IMR-90 (cell line): ENCODE results near the gene HNRNPD. TPM values are rescaled to one million over a fixed set of nuclear protein-coding genes. Genes with fewer than 3 reads are reported as not detected.
"Not testable (repeated sequence)": the region's sequence is repeated elsewhere in the genome, so short reads cannot be mapped to it uniquely, and the experiment has no call there.

Source experiments
- ATAC-seq: fragments of 200-7000 bp; cut with Tn5 transposase; 2 replicates; pipeline ENCODE4 v1.9.1; 2020; ENCODE audit warnings: low read depth, mild to moderate bottlenecking, moderate library complexity
- BruUV-seq: library from RNA; stranded (reverse); fragments of 400-500 nt; replicated peaks from 2 replicates; lab custom pipeline; 2021; lab: Mats Ljungman, UMichigan
- CTCF ChIA-PET: fragments of 300-600 bp; formaldehyde crosslinking; extraction: SDS; loops from one replicate; lab custom pipeline; 2021; ENCODE audit warnings: antibody characterized with exemption; lab: Yijun Ruan, JAX
- POLR2A ChIA-PET: fragments of 300-600 bp; sonication (Branson Sonifier 250); formaldehyde crosslinking; loops from one replicate; lab custom pipeline; 2022; ENCODE audit warnings: antibody characterized with exemption; ENCODE audit not compliant: unreplicated experiment; lab: Charles Lee
- DNase-seq: peaks from one replicate; pipeline ENCODE4 v3.0.0; 2013
- H2AFZ ChIP-seq: replicated peaks from 2 replicates; pipeline ENCODE3; 2013; ENCODE audit warnings: low read length, mild to moderate bottlenecking; ENCODE audit not compliant: poor library complexity
- H2AK5ac ChIP-seq: 2 replicates; pipeline ENCODE4 v1.6.1; 2013; ENCODE audit warnings: low read depth, low read length, inconsistent platforms
- H2AK9ac ChIP-seq: replicated peaks from 2 replicates; pipeline ENCODE3; 2013; ENCODE audit warnings: mild to moderate bottlenecking, low read depth, low read length, moderate library complexity; ENCODE audit not compliant: poor library complexity
- H2BK120ac ChIP-seq: 2 replicates; pipeline ENCODE4 v1.6.1; 2013; ENCODE audit warnings: low read depth, low read length, inconsistent platforms
- H2BK15ac ChIP-seq: 3 replicates; pipeline ENCODE4 v1.6.1; 2013; ENCODE audit warnings: low read depth, low read length, inconsistent platforms
- H2BK20ac ChIP-seq: 2 replicates; pipeline ENCODE4 v1.6.1; 2013; ENCODE audit warnings: low read depth, mild to moderate bottlenecking, inconsistent platforms, low read length, moderate library complexity
- H2BK5ac ChIP-seq: 2 replicates; pipeline ENCODE4 v1.6.1; 2013; ENCODE audit warnings: mild to moderate bottlenecking, low read depth, low read length, inconsistent platforms; ENCODE audit not compliant: poor library complexity, severe bottlenecking
- H3K14ac ChIP-seq: replicated peaks from 2 replicates; pipeline ENCODE4 v1.6.1; 2013; ENCODE audit warnings: low read depth, low read length, inconsistent platforms
- H3K18ac ChIP-seq: 2 replicates; pipeline ENCODE4 v1.6.1; 2013; ENCODE audit warnings: low read depth, low read length, control low read depth
- H3K23ac ChIP-seq: 2 replicates; pipeline ENCODE4 v1.6.1; 2013; ENCODE audit warnings: low read depth, low read length, inconsistent platforms
- H3K27ac ChIP-seq: 2 replicates; pipeline ENCODE4 v1.5.1; 2013; ENCODE audit warnings: mild to moderate bottlenecking, control low read depth, low read length; ENCODE audit not compliant: insufficient read depth
- H3K27me3 ChIP-seq: 2 replicates; pipeline ENCODE4 v1.6.1; 2013; ENCODE audit warnings: low read length; ENCODE audit not compliant: control insufficient read depth, insufficient read depth
- H3K36me3 ChIP-seq: 2 replicates; pipeline ENCODE4 v1.6.1; 2013; ENCODE audit warnings: low read length, mixed read lengths; ENCODE audit not compliant: control insufficient read depth, insufficient read depth
- H3K4ac ChIP-seq: 2 replicates; pipeline ENCODE4 v1.6.1; 2013; ENCODE audit warnings: low read depth, low read length, inconsistent platforms
- H3K4me1 ChIP-seq: 2 replicates; pipeline ENCODE4 v1.6.1; 2013; ENCODE audit warnings: low read length, mixed read lengths; ENCODE audit not compliant: control insufficient read depth, insufficient read depth
- H3K4me2 ChIP-seq: 2 replicates; pipeline ENCODE4 v1.6.1; 2013; ENCODE audit warnings: low read depth, mild to moderate bottlenecking, control low read depth, low read length, moderate library complexity
- H3K4me3 ChIP-seq: 2 replicates; pipeline ENCODE4 v1.5.1; 2013; ENCODE audit warnings: low read depth, mild to moderate bottlenecking, control low read depth, low read length, moderate library complexity; ENCODE audit not compliant: insufficient read depth
- H3K56ac ChIP-seq: 2 replicates; pipeline ENCODE4 v1.6.1; 2013; ENCODE audit warnings: low read length, inconsistent platforms; ENCODE audit not compliant: insufficient read depth; ENCODE audit errors: extremely low read depth
- H3K79me1 ChIP-seq, 2 experiments: 2 replicates each; pipeline ENCODE4 v1.6.1; 2013; ENCODE audit warnings: low read length in 2 of 2, inconsistent platforms in 1 of 2, low read depth in 1 of 2
- H3K9ac ChIP-seq: 2 replicates; pipeline ENCODE4 v1.6.1; 2013; ENCODE audit warnings: low read depth, low read length, control low read depth
- H3K9me1 ChIP-seq: 2 replicates; pipeline ENCODE4 v1.6.1; 2013; ENCODE audit warnings: low read length, inconsistent platforms; ENCODE audit not compliant: insufficient read depth
- H3K9me3 ChIP-seq: 2 replicates; pipeline ENCODE4 v1.6.1; 2013; ENCODE audit warnings: low read length; ENCODE audit not compliant: control insufficient read depth, insufficient read depth
- H4K20me1 ChIP-seq: 2 replicates; pipeline ENCODE4 v1.6.1; 2013; ENCODE audit warnings: low read length, inconsistent platforms; ENCODE audit not compliant: insufficient read depth
- H4K5ac ChIP-seq: 2 replicates; pipeline ENCODE4 v1.6.1; 2013; ENCODE audit warnings: mild to moderate bottlenecking, low read depth, low read length, control low read depth
- H4K8ac ChIP-seq, 2 experiments: 2 replicates each; pipeline ENCODE4 v1.6.1; 2013; ENCODE audit warnings: low read depth in 2 of 2, low read length in 2 of 2, control low read depth in 1 of 2, inconsistent platforms in 1 of 2
- H4K91ac ChIP-seq: 2 replicates; pipeline ENCODE4 v1.6.1; 2013; ENCODE audit warnings: low read depth, low read length, inconsistent platforms; ENCODE audit not compliant: insufficient read depth
- CEBPB ChIP-seq: IDR thresholded peaks from 2 replicates; pipeline ENCODE4 v1.6.1; 2012; ENCODE audit warnings: low read depth, low read length, improper control_type of control experiment
- CTCF ChIP-seq: conservative IDR thresholded peaks from 2 replicates; pipeline ENCODE4 v1.5.1; 2012; ENCODE audit warnings: mild to moderate bottlenecking, low read depth, low read length, improper control_type of control experiment
- FOS ChIP-seq: fragments of 150-350 bp; IDR thresholded peaks from 2 replicates; pipeline ENCODE4 v1.6.1; 2016; ENCODE audit warnings: low read depth, low read length
- MAZ ChIP-seq: IDR thresholded peaks from 2 replicates; pipeline ENCODE4 v1.6.1; 2012; ENCODE audit warnings: low read depth, mild to moderate bottlenecking, low read length, improper control_type of control experiment, moderate library complexity, borderline replicate concordance
- MXI1 ChIP-seq: IDR thresholded peaks from 2 replicates; pipeline ENCODE4 v1.6.1; 2012; ENCODE audit warnings: low read depth, mild to moderate bottlenecking, low read length, moderate library complexity, borderline replicate concordance
- POLR2A ChIP-seq: IDR thresholded peaks from 2 replicates; pipeline ENCODE4 v1.6.1; 2012; ENCODE audit warnings: mild to moderate bottlenecking, low read depth, low read length
- RCOR1 ChIP-seq: IDR thresholded peaks from 2 replicates; pipeline ENCODE4 v1.6.1; 2012; ENCODE audit warnings: mild to moderate bottlenecking, low read length, improper control_type of control experiment; ENCODE audit not compliant: insufficient replicate concordance
- RFX5 ChIP-seq: IDR thresholded peaks from 2 replicates; pipeline ENCODE4 v1.8.0; 2012; ENCODE audit warnings: low read depth, mild to moderate bottlenecking, low read length, moderate library complexity
- WGBS, 2 experiments: methylation state at CpG; one replicate each; pipeline versions ENCODE4 v1.1.5 to v1.1.7; 2013; ENCODE audit warnings: missing lambda C conversion rate in 2 of 2; ENCODE audit not compliant: insufficient read length in 1 of 2; ENCODE audit errors: extremely low coverage in 2 of 2; 5-methylcytosine and 5-hydroxymethylcytosine counted together
- dilution Hi-C: fragments of 300-500 bp; cut with HindIII; formaldehyde crosslinking; loops from one replicate; pipeline ENCODE4 v1.14.3; 2018; ENCODE audit warnings: low sequenced_read_pairs; ENCODE audit not compliant: unreplicated experiment
- in situ Hi-C: fragments of 300-500 bp; cut with MboI; formaldehyde crosslinking; loops from 3 replicates; pipeline ENCODE4 v1.14.3; 2019; ENCODE audit warnings: low sequenced_read_pairs, inconsistent platforms, mixed read lengths
- intact Hi-C: fragments of 100-400 bp; cut with micrococcal nuclease; formaldehyde crosslinking; loops from 2 replicates; pipeline ENCODE4 v1.10.0; 2022
- polyA plus RNA-seq, 3 experiments: library from polyadenylated mRNA; depleted of rRNA; stranded (reverse); fragments of >200 nt; gene quantifications; 2 replicates each; pipeline ENCODE4 v1.2.3, GENCODE V29; 2012; ENCODE audit warnings: low replicate concordance in 1 of 3
- total RNA-seq: library from RNA; depleted of rRNA; stranded (reverse); fragments of >200 nt; gene quantifications from 2 replicates; pipeline ENCODE4 v1.2.3, GENCODE V29; 2012

Gene HNRNPD
- total and polyA plus RNA-seq, 2 of the 4 experiments (the other 2 are of a cell fraction) = 9.7 to 142 TPM

GRCh38 chr4:82388405-82388804 lies 14.6 kb upstream of the HNRNPD start:
- no peak; the same call in 1 of the 2 replicates for ATAC-seq
- H2AK5ac ChIP-seq = no peak overlapping the region
- H2BK5ac ChIP-seq = no peak overlapping the region
- H2BK20ac ChIP-seq = no peak overlapping the region
- no peak overlapping the region for H3K4me2 ChIP-seq
- no peak overlapping the region for H2AFZ ChIP-seq
- H3K27me3 ChIP-seq = no peaks in the 10 kb centered on the region
- DNase-seq = no peak
- no peak overlapping the region for H3K18ac ChIP-seq
- no peaks in the 10 kb centered on the region for H3K9me3 ChIP-seq
- no peak overlapping the region for H3K56ac ChIP-seq
- H3K27ac ChIP-seq = no peak overlapping the region
- WGBS, 2 experiments = no CpG with 5 or more reads among the region's 1 CpG
- dilution Hi-C loops = no loop called here
- in situ Hi-C loops = no loop called here
- no peak for TF ChIP-seq RCOR1
- no peak for TF ChIP-seq RFX5
- TF ChIP-seq MXI1 = no peak
- TF ChIP-seq FOS = no peak
- no peak for TF ChIP-seq POLR2A
- no peak for TF ChIP-seq CEBPB
- no peak for TF ChIP-seq CTCF
- TF ChIP-seq MAZ = no peak
- H2AK9ac ChIP-seq = no peak overlapping the region
- H3K23ac ChIP-seq = no peak overlapping the region
- H4K8ac ChIP-seq = no peak overlapping the region
- POLR2A ChIA-PET = no interaction called here
- no peak overlapping the region for H2BK15ac ChIP-seq
- intact Hi-C loops = no loop called here
- no peak overlapping the region for H4K91ac ChIP-seq
- no peak overlapping the region for H3K4me3 ChIP-seq
- no peak overlapping the region for H2BK120ac ChIP-seq
- H3K4me1 ChIP-seq = no peaks in the 10 kb centered on the region; the same call in 1 of the 2 replicates
- peaks cover 3% of the 10 kb centered on the region; the same call in 1 of the 2 replicates for H3K36me3 ChIP-seq
- H4K5ac ChIP-seq = no peak overlapping the region
- H3K14ac ChIP-seq = no peak overlapping the region
- H3K9ac ChIP-seq = no peak overlapping the region
- H3K79me1 ChIP-seq = no peaks in the 10 kb centered on the region
- CTCF ChIA-PET = no interaction called here
- H3K4ac ChIP-seq = no peak overlapping the region
- no peaks in the 10 kb centered on the region for H4K20me1 ChIP-seq
- no TSS peak for BruUV-seq
- no peaks in the 10 kb centered on the region; the same call in 1 of the 2 replicates for H3K9me1 ChIP-seq

- H3K27ac ChIP-seq, POLR2A ChIA-PET, H3K23ac ChIP-seq, ATAC-seq, H3K9me3 ChIP-seq, H2AK9ac ChIP-seq, BruUV-seq, H2BK20ac ChIP-seq, H2BK120ac ChIP-seq, H3K14ac ChIP-seq, H4K8ac ChIP-seq, H3K18ac ChIP-seq, H2BK15ac ChIP-seq, H4K20me1 ChIP-seq, H2AFZ ChIP-seq, H2AK5ac ChIP-seq, H3K4me2 ChIP-seq, H3K4me1 ChIP-seq, in situ Hi-C loops, intact Hi-C loops, DNase-seq, H4K91ac ChIP-seq, H3K9ac ChIP-seq, CTCF ChIA-PET, H4K5ac ChIP-seq, H3K56ac ChIP-seq, H3K27me3 ChIP-seq, H3K36me3 ChIP-seq, H3K4me3 ChIP-seq, H2BK5ac ChIP-seq, H3K79me1 ChIP-seq, H3K9me1 ChIP-seq, H3K4ac ChIP-seq, dilution Hi-C loops: not testable (repeated sequence)
- no CpG with 5 or more reads among the region's 8 CpGs for WGBS, 2 experiments
Observed at GRCh38 chr4:82386312-82386711, 12.5 kb upstream of the HNRNPD start.
